Activated CD8-positive, alpha-beta memory T cell treated with anti-CD3 and anti-CD28 coated beads for 36 hours (primary cell): Measurements from ENCODE around the gene OR2W3. TPM values are rescaled to one million over a fixed set of nuclear protein-coding genes. Genes with fewer than 3 reads are reported as not detected.
"Not testable (repeated sequence)": the region's sequence is repeated elsewhere in the genome, so short reads cannot be mapped to it uniquely, and the experiment has no call there.

Source experiments
- CTCF ChIA-PET: fragments of 350-600 bp; sonication (Branson Sonifier 250); formaldehyde crosslinking; loops from one replicate; lab custom pipeline; 2021; ENCODE audit warnings: antibody characterized with exemption; lab: Charles Lee
- POLR2A ChIA-PET: fragments of 350-600 bp; sonication (Branson Sonifier 250); formaldehyde crosslinking; loops from one replicate; lab custom pipeline; 2021; ENCODE audit warnings: antibody characterized with exemption; lab: Charles Lee
- total RNA-seq, 2 experiments: library from RNA; stranded (reverse); gene quantifications; one replicate each; pipeline ENCODE4 v1.2.3, GENCODE V29; 2021

The OR2W3 gene
- total RNA-seq, 2 experiments from 2014 or later: not detected

DNA sequence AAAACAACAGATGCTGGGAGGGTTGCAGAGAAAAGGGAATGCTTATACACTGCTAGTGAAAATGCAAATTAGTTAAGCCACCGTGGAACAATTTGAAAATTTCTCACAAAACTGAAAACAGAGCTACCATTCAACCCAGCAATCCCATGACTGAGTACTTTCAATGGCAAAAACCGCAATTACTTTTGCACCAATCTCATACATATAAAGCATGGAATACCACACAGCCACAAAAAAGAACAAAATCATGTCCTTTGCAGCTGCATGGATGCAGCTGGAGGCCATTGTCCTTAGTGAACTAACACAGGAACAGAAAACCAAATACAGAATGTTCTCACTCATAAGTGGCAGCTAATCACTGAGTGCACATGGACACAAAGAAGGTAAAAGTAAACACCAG lies 18.4 kb downstream of the OR2W3 start:
- POLR2A ChIA-PET: no interaction called here
- CTCF ChIA-PET: no interaction called here

DNA sequence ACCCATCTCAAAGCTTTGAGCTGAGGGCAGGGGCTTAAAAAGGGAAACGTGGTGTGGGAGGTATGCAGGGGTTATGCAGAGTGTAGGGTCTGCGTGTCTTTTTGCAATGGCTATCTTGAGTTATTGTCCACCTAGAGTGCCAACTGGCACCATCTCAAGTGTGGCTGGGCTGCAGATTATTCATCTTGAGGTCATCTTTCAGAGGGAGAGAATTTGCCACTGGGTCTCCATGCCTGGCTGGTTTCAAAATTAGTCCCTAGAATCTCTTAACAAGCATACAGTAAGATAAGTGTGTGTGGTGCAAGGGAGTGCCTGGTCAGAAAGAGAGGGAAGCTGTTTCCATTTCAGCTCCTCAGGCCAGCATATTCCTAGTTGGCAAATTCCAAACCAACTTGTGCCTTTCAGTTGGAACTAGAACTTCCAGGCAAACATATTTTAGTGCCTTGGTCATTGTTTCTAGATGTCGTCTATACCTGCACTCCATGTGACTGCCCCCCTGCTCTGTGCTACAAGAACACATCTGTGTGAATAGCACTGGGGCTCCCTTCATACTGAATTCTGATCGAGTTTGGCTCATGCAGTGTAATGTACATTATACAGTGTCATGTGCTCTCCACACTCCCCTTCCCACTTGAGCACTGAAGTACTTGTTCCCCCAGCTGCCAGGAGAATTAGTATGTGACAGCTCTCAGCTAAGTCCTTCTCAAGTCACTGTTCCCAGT lies 19.7 kb downstream of the OR2W3 start:
- CTCF ChIA-PET: no interaction called here
- POLR2A ChIA-PET: no interaction called here

DNA sequence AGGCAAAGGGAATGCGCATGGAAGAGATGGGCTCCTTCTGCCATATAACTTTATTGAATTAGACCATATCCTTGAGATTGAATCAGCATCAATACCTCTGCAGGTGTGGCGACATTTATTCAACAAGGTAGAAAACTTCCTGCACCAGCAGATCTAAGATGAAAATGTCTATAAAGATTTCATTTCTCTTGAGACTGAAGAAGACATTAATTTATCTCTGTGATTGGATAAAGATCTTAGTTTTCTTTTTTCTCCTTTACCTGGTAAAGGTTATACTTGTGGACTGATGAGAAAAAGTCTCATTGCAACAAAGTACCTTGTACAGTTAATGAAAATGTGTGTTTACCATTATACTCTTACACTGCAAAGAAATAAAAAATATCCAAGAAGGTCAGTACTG lies 24.6 kb downstream of the OR2W3 start, which contains the start of gene OR2T8:
Gene OR2T8, plus strand, starts transcription at position 301 of the 400 bp plus-strand sequence. CDS start 766 bp downstream, outside the sequence.
- CTCF ChIA-PET: no interaction called here
- POLR2A ChIA-PET: no interaction called here

DNA sequence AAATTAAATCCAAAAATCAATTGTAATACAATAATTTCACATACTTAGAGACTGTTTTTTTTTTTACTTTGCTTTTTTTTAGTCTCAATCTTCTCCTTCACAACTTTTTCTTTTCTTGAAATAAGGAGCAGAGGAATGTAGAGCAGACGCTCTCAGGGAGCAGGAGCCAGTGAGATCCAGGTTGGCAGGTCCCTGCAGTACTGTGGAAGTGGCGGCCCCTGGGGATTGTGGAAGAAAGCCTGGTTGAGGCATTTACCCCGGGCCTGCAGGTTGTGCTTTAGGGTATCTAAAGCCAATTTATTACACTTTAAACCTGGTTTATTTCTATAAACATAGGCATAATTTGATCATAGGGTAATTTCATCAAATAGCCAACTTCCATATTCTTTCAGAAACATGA lies 28.6 kb downstream of the OR2W3 start:
- POLR2A ChIA-PET: no interaction called here
- CTCF ChIA-PET: no interaction called here

DNA sequence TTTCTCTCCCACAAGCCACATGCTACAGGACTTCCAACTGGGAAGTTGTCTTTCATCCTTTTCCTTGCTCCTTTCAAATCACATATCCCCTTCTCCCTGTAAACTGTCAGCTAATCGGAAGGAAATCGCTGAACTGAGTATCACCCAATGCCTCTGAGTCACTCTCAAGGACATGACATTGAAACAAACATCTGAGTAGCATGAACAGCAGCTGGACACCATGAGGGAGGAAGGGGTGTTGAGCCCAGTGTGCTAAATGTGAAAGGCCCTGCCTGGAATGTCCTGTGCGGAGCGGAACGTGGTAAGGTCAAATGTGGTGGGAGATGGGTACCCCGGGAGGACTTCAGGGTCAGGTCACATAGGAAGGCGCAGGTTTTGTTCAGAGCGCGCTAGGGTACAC lies 29.5 kb downstream of the OR2W3 start, which contains the start of gene OR2AJ1:
Gene OR2AJ1, plus strand, starts transcription at position 22 of the 400 bp plus-strand sequence. CDS start 8,880 bp downstream, outside the sequence.
- ChIA-PET CTCF (no interaction called here), POLR2A (no interaction called here)

DNA sequence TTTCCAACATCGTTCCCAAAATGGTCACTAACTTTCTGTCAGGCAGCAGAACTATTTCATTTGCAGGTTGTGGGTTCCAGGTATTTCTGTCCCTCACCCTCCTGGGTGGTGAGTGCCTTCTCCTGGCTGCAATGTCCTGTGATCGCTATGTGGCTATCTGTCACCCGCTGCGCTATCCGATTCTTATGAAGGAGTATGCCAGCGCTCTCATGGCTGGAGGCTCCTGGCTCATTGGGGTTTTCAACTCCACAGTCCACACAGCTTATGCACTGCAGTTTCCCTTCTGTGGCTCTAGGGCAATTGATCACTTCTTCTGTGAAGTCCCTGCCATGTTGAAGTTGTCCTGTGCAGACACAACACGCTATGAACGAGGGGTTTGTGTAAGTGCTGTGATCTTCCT lies 38.6 kb downstream of the OR2W3 start:
- POLR2A ChIA-PET: no interaction called here
- CTCF ChIA-PET: no interaction called here

DNA sequence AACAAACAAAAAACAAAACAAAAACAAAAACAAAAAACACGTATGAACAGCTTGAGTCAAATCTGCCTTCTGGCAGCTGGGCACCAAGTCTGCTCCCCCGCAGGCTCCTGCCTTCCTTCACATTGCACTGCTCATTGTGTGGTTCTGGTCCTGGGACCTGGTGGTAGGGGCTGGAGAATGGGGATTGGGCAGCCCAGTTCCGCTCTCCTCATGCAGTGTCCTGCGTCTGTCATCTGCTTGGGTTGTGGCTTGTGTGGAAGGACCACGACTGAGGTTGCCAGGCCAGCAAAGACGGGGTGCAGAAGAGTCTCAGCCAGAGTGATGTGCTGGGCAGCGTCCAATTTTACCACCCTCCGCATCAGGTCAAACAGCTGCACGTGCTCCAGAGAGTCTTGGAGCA lies 40.4 kb downstream of the OR2W3 start:
- ChIA-PET CTCF (no interaction called here), POLR2A (no interaction called here)

DNA sequence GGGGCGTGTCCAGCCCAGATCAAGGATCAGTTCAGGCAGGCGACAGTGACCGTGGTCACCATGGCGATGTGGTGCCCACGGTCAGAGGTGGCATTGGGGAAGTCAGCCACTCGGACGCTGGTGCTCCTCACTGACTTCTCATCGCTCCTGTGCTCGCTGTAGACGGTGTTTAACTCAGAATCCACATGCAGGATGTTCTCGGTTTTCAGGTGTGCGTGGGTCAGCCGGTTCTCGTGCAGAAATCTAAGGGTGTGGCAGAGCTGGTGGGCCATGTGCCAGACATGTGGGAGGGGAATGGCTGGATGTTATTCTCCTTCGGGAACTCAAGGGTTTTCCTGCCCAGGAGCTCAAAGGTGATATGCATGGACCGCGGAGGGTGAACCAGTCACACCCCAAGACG lies 41.0 kb downstream of the OR2W3 start:
- CTCF ChIA-PET: no interaction called here
- POLR2A ChIA-PET: no interaction called here

DNA sequence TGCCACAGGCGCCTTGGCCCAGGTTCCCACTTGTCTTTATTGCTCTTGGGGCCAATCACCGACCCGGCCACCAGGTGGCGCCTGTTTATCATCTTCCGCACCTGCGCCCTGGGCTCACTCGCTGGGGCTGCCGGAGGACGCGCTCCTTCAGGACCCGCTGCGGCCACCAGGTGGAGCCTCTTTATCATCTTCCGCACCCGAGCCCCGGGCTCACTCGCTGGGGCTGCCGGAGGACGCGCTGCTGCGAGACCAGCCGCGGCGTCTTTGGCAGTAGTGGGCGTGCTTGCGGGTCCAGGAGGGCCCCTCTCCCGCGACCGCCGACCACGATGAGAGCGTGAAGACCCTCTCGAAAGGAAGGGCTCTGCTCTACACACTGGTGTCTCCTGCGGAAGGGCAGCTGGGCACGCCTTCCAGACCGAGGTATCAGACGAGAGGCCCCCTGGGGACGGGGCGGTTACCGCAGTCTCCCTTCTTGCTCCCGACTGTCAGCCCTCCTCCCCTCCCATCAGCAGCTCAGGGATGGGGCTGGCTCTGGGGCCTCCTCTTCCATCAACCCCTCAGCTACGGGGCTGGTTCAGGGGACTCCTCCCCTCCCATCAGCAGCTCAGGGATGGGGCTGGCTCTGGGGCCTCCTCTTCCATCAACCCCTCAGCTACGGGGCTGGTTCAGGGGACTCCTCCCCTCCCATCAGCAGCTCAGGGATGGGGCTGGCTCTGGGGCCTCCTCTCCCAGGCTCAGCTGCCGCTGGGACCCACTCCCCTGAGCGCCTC lies 41.8 kb downstream of the OR2W3 start:
- POLR2A ChIA-PET, CTCF ChIA-PET: not testable (repeated sequence)

DNA sequence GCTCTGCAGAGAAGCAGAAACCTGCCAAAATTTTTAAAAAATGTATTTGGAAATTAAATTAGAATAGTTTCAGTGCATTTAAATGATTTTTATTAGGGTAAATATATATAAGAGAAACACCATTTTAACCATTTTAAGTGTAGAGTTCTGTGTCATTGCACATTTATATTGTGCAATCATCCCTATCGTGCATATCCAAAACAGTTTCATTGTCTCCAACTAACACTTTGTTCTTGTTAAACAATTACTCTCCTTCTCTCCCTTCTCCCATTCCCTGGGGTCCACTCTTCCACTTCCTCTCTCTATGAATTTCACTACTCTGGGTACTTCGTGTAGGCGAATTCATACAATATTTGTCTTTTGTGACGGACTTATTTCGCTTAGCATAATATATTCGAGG lies 47.2 kb downstream of the OR2W3 start:
- ChIA-PET POLR2A (no interaction called here), CTCF (no interaction called here)

Other genes starting within 250 kb of the OR2W3 start
- not detected for gene OR13G1, start 215.8 kb upstream of the OR2W3 start, total RNA-seq
- not detected for gene OR6F1, start 178.9 kb upstream of the OR2W3 start, total RNA-seq
- gene OR14K1, start 157.0 kb upstream of the OR2W3 start, total RNA-seq: not detected
- not detected for gene OR14A2, start 147.4 kb upstream of the OR2W3 start, total RNA-seq
- gene OR1C1, start 135.0 kb upstream of the OR2W3 start, total RNA-seq: not detected
- gene OR14A16, start 71.5 kb upstream of the OR2W3 start, total RNA-seq: not detected
- gene OR11L1, start 53.7 kb upstream of the OR2W3 start, total RNA-seq: not detected
- gene TRIM58, start 38.4 kb upstream of the OR2W3 start, total RNA-seq: under 1 TPM; 0.06 to 0.08 TPM
- not detected for gene OR2T8, start 24.7 kb downstream of the OR2W3 start, total RNA-seq
- gene OR2AJ1, start 29.3 kb downstream of the OR2W3 start, total RNA-seq: not detected
- gene OR2L8, start 53.3 kb downstream of the OR2W3 start, total RNA-seq: not detected
- gene OR2AK2, start 69.6 kb downstream of the OR2W3 start, total RNA-seq: not detected
- not detected for gene OR2L5, start 118.1 kb downstream of the OR2W3 start, total RNA-seq
- gene OR2L2, start 134.5 kb downstream of the OR2W3 start, total RNA-seq: under 1 TPM in 1 of 2 experiments, not detected in 1; 0.06 TPM
- gene OR2L3, start 151.2 kb downstream of the OR2W3 start, total RNA-seq: not detected
- not detected for gene OR2L13, start 199.6 kb downstream of the OR2W3 start, total RNA-seq
- gene OR2M5, start 249.6 kb downstream of the OR2W3 start, total RNA-seq: not detected